NCI-H1105 (cell line): Measurements from ENCODE around the gene SH3BGRL2.
"Not testable (repeated sequence)": the region's sequence is repeated elsewhere in the genome, so short reads cannot be mapped to it uniquely, and the experiment has no call there.

Source experiments
- DNase-seq: peaks from one replicate; lab custom pipeline; 2025; lab: John Stamatoyannopoulos, UW

The SH3BGRL2 gene

GRCh38 chr6:79649016-79649415 lies 17.9 kb downstream of the SH3BGRL2 start:
- DNase-seq = no peak

GRCh38 chr6:79650950-79651349 lies 19.8 kb downstream of the SH3BGRL2 start:
- no peak for DNase-seq

- DNase-seq = no peak
These were observed 25.0 kb downstream of the SH3BGRL2 start for GRCh38 chr6:79656134-79656533.

- DNase-seq = no peak
These were observed 26.1 kb downstream of the SH3BGRL2 start for GRCh38 chr6:79657238-79657637.

- not testable (repeated sequence) for DNase-seq
These were observed 32.5 kb downstream of the SH3BGRL2 start for GRCh38 chr6:79663655-79664054.

GRCh38 chr6:79665725-79666551 lies 34.8 kb downstream of the SH3BGRL2 start:
- no peak for DNase-seq

- DNase-seq = no peak
These were observed 35.5 kb downstream of the SH3BGRL2 start for GRCh38 chr6:79666634-79667033.

- no peak for DNase-seq
These were observed 37.3 kb downstream of the SH3BGRL2 start for GRCh38 chr6:79668381-79668780.

- no peak for DNase-seq
These were observed 38.6 kb downstream of the SH3BGRL2 start for GRCh38 chr6:79669766-79670165.

GRCh38 chr6:79670789-79671188 lies 39.7 kb downstream of the SH3BGRL2 start:
- DNase-seq = no peak

GRCh38 chr6:79671600-79672266 lies 40.6 kb downstream of the SH3BGRL2 start:
- DNase-seq = no peak

- no peak for DNase-seq
These were observed 41.5 kb downstream of the SH3BGRL2 start for GRCh38 chr6:79672631-79673111.

GRCh38 chr6:79673947-79674346 lies 42.8 kb downstream of the SH3BGRL2 start:
- DNase-seq = no peak

GRCh38 chr6:79676785-79677736 lies 45.9 kb downstream of the SH3BGRL2 start:
- no peak for DNase-seq

- DNase-seq = not testable (repeated sequence)
These were observed 51.6 kb downstream of the SH3BGRL2 start for GRCh38 chr6:79682682-79683081.

GRCh38 chr6:79684876-79685275 lies 53.7 kb downstream of the SH3BGRL2 start:
- no peak for DNase-seq

GRCh38 chr6:79686707-79687309 lies 55.7 kb downstream of the SH3BGRL2 start:
- no peak for DNase-seq

- no peak for DNase-seq
These were observed 56.6 kb downstream of the SH3BGRL2 start for GRCh38 chr6:79687759-79688158.

- DNase-seq = no peak
These were observed 63.0 kb downstream of the SH3BGRL2 start for GRCh38 chr6:79694156-79694555.

- no peak for DNase-seq
These were observed 63.7 kb downstream of the SH3BGRL2 start for GRCh38 chr6:79694623-79695343.

- DNase-seq = no peak
These were observed 66.3 kb downstream of the SH3BGRL2 start for GRCh38 chr6:79697430-79697829.
